ENCODE data around the gene ABHD16B. TPM values are rescaled to one million over a fixed set of nuclear protein-coding genes. Genes with fewer than 3 reads are reported as not detected.

ABHD16B gene
- total and polyA plus RNA-seq, 2 of the 13 experiments (the other 11 are each of a cell fraction or from before 2014, with no cell fraction given), result not detected

DNA sequence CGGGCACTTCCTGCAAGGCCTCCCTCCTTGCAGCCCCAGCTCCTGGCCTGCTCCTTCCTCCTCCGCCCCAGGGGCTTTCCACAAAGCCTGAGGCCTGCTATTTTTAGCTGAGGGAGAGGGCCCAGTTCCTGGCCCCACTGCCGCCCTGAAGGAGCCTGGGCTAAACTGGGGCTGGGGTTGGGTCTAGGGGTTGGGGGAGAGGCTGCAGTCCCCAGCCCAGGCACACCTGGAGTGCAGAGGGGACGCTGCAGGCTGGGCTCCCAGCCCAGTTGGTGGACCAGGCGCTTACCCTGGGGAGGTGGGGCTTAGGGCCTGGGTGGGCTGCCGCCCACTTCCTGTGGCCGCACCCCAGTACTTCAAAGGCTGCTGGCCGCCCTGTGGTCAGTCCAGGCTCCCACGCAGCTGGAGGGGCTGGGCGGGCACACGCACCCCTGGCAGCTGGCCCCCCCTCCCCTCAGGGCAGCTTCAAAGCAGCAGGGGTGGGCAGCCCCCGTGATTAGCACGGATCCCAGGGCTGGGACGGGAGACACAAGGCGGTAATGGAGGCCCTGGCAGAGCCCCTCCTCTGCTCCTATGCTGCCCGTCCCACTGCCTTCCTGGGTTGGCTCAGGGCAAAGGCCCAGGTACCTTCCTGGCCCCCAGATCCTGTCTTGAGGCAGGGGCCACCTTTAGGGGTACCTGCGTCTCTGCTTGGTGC, 7.1 kb upstream of the ABHD16B start (continued):
- no peak for TF ChIP-seq MXD4 (CRISPR knock-in tag; IDR thresholded peaks at IDR 0.05)
- no peak for TF ChIP-seq ZEB1 (IDR thresholded peaks at IDR 0.05; ENCODE audit: insufficient replicate concordance, low read depth)
- no peak; the same call in 1 of the 2 replicates for TF ChIP-seq MZF1 (CRISPR knock-in tag; IDR thresholded peaks at IDR 0.05; ENCODE audit: borderline replicate concordance)
- no peak for TF ChIP-seq ZMYM4 (CRISPR knock-in tag; IDR thresholded peaks at IDR 0.05)
- TF ChIP-seq HOXA5 (CRISPR knock-in tag; IDR thresholded peaks at IDR 0.05), result no peak; the same call in 1 of the 2 replicates
- TF ChIP-seq ZNF207 (IDR thresholded peaks at IDR 0.05; ENCODE audit: borderline replicate concordance), result no peak
- no peak for TF ChIP-seq ZNF280D (CRISPR knock-in tag; IDR thresholded peaks at IDR 0.05)
- no peak for TF ChIP-seq ZFP36L1 (CRISPR knock-in tag; IDR thresholded peaks at IDR 0.05)
- no peak for TF ChIP-seq EZH2 (conservative IDR thresholded peaks at IDR 0.05; ENCODE audit: low read depth, low read length)
- TF ChIP-seq, protein P1, sequence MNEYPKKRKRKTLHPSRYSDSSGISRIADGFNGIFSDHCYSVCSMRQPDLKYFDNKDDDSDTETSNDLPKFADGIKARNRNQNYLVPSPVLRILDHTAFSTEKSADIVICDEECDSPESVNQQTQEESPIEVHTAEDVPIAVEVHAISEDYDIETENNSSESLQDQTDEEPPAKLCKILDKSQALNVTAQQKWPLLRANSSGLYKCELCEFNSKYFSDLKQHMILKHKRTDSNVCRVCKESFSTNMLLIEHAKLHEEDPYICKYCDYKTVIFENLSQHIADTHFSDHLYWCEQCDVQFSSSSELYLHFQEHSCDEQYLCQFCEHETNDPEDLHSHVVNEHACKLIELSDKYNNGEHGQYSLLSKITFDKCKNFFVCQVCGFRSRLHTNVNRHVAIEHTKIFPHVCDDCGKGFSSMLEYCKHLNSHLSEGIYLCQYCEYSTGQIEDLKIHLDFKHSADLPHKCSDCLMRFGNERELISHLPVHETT (CRISPR knock-in tag; conservative IDR thresholded peaks at IDR 0.05), result peak; percentile 69
- TF ChIP-seq AGO1 (IDR thresholded peaks at IDR 0.05; ENCODE audit: low read depth, low read length, poor library complexity, severe bottlenecking), result peak; percentile 52
- TF ChIP-seq NFYB (CRISPR knock-in tag; IDR thresholded peaks at IDR 0.05), result no peak; the same call in 1 of the 2 replicates
- TF ChIP-seq, protein P2, sequence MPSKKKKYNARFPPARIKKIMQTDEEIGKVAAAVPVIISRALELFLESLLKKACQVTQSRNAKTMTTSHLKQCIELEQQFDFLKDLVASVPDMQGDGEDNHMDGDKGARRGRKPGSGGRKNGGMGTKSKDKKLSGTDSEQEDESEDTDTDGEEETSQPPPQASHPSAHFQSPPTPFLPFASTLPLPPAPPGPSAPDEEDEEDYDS (CRISPR knock-in tag; IDR thresholded peaks at IDR 0.05), result peak; percentile 77; the same call in 1 of the 2 replicates
- no peak for TF ChIP-seq ZNF468 (CRISPR knock-in tag; IDR thresholded peaks at IDR 0.05)
- TF ChIP-seq NR2F2 (IDR thresholded peaks at IDR 0.05; ENCODE audit: borderline replicate concordance, low read depth), result no peak
- TF ChIP-seq HOXA7 (CRISPR knock-in tag; IDR thresholded peaks at IDR 0.05), result no peak
- TF ChIP-seq, protein P3, sequence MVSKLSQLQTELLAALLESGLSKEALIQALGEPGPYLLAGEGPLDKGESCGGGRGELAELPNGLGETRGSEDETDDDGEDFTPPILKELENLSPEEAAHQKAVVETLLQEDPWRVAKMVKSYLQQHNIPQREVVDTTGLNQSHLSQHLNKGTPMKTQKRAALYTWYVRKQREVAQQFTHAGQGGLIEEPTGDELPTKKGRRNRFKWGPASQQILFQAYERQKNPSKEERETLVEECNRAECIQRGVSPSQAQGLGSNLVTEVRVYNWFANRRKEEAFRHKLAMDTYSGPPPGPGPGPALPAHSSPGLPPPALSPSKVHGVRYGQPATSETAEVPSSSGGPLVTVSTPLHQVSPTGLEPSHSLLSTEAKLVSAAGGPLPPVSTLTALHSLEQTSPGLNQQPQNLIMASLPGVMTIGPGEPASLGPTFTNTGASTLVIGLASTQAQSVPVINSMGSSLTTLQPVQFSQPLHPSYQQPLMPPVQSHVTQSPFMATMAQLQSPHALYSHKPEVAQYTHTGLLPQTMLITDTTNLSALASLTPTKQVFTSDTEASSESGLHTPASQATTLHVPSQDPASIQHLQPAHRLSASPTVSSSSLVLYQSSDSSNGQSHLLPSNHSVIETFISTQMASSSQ (IDR thresholded peaks at IDR 0.05; ENCODE audit: low read depth), result no peak
- TF ChIP-seq, protein P3 (CRISPR knock-in tag; IDR thresholded peaks at IDR 0.05; ENCODE audit: borderline replicate concordance), result peak; percentile 51; the same call in 1 of the 2 replicates
- peak; percentile 51; the same call in 1 of the 2 replicates for TF ChIP-seq ELF1 (CRISPR knock-in tag; IDR thresholded peaks at IDR 0.05)
- TF ChIP-seq ZNF484 (CRISPR knock-in tag; IDR thresholded peaks at IDR 0.05; ENCODE audit: borderline replicate concordance, low read depth), result no peak
- TF ChIP-seq PHF8 (CRISPR knock-in tag; IDR thresholded peaks at IDR 0.05), result peak; percentile 63
- TF ChIP-seq KMT2A (CRISPR knock-in tag; IDR thresholded peaks at IDR 0.05), result no peak; the same call in 1 of the 2 replicates

Data from HepG2 (cell line).